ENCODE data around the gene VWF.
"Not testable (repeated sequence)": the region's sequence is repeated elsewhere in the genome, so short reads cannot be mapped to it uniquely, and the experiment has no call there.

The VWF gene

GRCh38 chr12:6143303-6143675 lies 18.8 kb upstream of the VWF start:
- TF ChIP-seq CTCF (IDR thresholded peaks at IDR 0.05; ENCODE audit: control insufficient read depth, extremely low read depth, insufficient read depth) = no peak
- no peak overlapping the region for H3K4me3 ChIP-seq (ENCODE audit: low read depth, low read length)
- no peak for DNase-seq (ENCODE audit: low read depth)

DNA sequence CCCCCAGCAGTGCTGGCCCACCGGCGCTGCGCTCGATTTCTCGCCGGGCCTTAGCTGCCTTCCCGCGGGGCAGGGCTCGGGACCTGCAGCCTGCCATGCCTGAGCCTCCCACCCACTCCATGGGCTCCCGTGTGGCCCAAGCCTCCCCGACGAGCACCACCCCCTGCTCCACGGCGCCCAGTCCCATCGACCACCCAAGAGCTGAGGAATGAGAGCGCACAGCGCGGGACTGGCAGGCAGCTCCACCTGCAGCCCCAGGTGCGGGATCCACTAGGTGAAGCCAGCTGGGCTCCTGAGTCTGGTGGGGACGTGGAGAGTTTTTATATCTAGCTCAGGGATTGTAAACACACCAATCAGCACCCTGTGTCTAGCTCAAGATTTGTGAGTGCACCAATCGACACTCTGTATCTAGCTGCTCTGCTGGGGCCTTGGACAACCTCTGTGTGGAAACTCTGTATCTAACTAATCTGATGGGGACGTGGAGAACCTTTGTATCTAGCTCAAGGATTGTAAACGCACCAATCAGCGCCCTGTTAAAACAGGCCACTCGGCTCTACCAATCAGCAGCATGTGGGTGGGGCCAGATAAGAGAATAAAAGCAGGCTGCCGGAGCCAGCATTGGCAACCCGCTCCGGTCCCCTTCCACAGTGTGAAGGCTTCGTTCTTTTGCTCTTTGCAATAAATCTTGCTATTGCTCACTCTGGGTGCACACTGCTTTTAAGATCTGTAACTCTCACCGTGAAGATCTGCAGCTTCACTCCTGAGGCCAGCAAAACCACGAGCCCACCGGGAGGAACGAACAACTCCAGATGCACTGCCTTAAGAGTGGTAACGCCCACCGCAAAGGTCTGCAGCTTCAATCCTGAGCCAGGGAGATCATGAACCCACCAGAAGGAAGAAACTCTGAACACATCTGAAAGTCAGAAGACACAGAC lies 18.2 kb upstream of the VWF start:
- not testable (repeated sequence) for H3K4me3 ChIP-seq (ENCODE audit: low read depth, low read length); DNase-seq (ENCODE audit: low read depth)

DNA sequence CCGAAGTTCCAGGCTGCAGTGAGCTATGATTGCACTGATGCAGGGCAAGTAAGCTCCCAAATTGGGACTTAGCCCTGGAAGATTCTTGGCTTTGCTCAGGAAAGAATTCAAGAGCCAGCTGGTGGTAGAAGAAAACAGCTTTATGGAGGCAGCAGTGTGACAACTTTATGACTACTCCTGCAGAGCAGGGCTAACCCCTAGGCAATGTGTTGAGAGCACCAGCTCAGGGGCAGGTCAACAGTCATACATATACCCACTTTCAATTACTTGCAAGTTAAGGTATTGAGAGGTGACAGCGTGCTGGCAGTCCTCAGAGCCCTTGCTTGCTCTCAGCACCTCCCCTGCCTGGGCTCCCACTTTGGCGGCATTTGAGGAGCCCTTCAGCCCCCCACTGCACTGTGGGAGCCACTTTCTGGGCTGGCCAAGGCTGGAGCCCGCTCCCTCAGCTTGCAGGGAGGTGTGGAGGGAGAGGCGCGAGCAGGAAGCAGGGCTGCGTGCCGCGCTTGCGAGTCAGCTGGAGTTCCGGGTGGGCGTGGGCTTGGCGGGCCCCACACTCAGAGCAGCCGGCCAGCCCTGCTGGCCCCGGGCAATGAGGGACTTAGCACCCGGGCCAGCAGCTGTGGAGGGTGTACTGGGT lies 17.4 kb upstream of the VWF start:
- DNase-seq (ENCODE audit: low read depth); H3K4me3 ChIP-seq (ENCODE audit: low read depth, low read length): not testable (repeated sequence)

- DNase-seq (ENCODE audit: low read depth) = no peak
- no peak for TF ChIP-seq CTCF (IDR thresholded peaks at IDR 0.05; ENCODE audit: control insufficient read depth, extremely low read depth, insufficient read depth)
- no peak overlapping the region for H3K4me3 ChIP-seq (ENCODE audit: low read depth, low read length)
These were observed 16.4 kb upstream of the VWF start for GRCh38 chr12:6140651-6141447.

DNA sequence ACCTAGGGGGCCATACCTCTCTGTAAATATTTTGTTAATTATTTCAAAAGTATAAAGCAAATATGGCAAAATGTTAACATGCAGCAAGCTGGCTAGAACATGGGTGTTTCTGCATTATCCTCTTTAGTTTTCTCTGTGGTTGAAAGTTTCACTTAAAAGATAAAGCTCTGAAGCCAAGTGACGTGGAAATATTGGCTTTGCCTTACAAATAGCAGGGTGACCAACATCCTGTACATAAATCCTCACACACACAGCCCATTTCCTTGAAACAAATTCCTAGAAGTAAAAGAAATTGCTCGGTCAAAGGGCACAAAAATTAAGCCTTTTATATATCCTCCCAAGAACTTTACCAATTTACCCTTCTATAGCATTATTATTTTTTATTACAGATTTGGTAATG lies 10.6 kb upstream of the VWF start:
- TF ChIP-seq CTCF (IDR thresholded peaks at IDR 0.05; ENCODE audit: control insufficient read depth, extremely low read depth, insufficient read depth) = no peak
- H3K4me3 ChIP-seq (ENCODE audit: low read depth, low read length) = no peak overlapping the region
- DNase-seq (ENCODE audit: low read depth) = no peak

- no peak overlapping the region for H3K4me3 ChIP-seq (ENCODE audit: low read depth, low read length)
- DNase-seq (ENCODE audit: low read depth) = no peak
- no peak for TF ChIP-seq CTCF (IDR thresholded peaks at IDR 0.05; ENCODE audit: control insufficient read depth, extremely low read depth, insufficient read depth)
These were observed 9.2 kb upstream of the VWF start for GRCh38 chr12:6133642-6134041.

- TF ChIP-seq CTCF (IDR thresholded peaks at IDR 0.05; ENCODE audit: control insufficient read depth, extremely low read depth, insufficient read depth) = no peak
- DNase-seq (ENCODE audit: low read depth) = no peak
- H3K4me3 ChIP-seq (ENCODE audit: low read depth, low read length) = no peak overlapping the region
These were observed 8.0 kb upstream of the VWF start for GRCh38 chr12:6132496-6132895.

Measured in LNCaP clone FGC (cell line).